ENCODE measurements around the gene ARHGAP8.
A peak's percentile ranks its signal among the peaks of the same experiment; 100 is the strongest.
"Not testable (repeated sequence)": the region's sequence is repeated elsewhere in the genome, so short reads cannot be mapped to it uniquely, and the experiment has no call there.

The ARHGAP8 gene

GRCh38 chr22:44734801-44735517 lies 17.4 kb upstream of the ARHGAP8 start:
- no peak overlapping the region for H3K4me3 ChIP-seq
- TF ChIP-seq, protein P1, sequence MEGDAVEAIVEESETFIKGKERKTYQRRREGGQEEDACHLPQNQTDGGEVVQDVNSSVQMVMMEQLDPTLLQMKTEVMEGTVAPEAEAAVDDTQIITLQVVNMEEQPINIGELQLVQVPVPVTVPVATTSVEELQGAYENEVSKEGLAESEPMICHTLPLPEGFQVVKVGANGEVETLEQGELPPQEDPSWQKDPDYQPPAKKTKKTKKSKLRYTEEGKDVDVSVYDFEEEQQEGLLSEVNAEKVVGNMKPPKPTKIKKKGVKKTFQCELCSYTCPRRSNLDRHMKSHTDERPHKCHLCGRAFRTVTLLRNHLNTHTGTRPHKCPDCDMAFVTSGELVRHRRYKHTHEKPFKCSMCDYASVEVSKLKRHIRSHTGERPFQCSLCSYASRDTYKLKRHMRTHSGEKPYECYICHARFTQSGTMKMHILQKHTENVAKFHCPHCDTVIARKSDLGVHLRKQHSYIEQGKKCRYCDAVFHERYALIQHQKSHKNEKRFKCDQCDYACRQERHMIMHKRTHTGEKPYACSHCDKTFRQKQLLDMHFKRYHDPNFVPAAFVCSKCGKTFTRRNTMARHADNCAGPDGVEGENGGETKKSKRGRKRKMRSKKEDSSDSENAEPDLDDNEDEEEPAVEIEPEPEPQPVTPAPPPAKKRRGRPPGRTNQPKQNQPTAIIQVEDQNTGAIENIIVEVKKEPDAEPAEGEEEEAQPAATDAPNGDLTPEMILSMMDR (IDR thresholded peaks at IDR 0.05), result no peak
- no peak overlapping the region for H3K27ac ChIP-seq
- DNase-seq (ENCODE audit: low spot score), result no peak

DNA sequence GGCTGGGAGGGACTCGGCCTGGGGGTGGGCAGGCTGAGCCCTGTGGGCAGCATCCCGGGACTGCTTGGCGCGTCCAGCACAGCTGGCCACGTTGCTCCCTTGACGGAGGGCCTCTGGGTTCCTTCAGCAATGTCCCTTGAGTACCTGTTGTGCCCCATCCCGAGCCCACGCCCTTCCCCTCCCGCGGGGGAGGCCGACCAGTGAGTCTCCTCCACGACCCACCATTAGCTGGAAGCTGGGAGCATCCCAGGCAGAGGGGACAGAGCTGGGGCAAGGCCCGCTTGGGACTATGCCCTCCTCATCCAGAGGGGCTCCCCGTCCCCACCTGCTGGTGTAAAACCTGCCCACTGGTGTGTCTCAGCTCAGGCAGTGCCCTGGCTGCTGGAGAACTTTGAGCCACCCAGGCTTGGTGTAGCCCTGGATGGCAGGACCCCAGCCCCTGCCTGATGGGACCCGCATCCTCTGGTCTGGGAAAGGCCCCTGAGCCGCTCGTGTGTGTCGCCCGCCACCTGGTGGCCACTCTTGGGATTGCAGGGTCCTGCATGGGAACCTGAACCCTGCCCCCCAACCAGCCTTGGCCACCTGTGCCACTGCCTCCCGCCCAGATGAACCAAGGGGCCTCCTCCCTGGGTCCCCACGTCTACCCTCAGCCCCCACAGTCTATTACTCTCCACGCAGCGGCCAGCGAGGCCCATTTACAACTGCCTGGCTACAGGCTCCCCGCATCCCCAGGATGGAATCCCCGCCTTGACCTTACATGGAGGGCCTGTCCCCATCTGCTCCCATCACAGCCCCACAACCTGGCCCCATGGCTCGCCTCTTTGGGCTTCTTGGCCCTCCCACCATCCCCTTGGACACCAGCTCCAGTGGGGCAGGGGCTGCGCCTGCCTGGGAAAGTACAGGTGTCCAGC lies 16.6 kb upstream of the ARHGAP8 start:
- DNase-seq (ENCODE audit: low spot score), result no peak
- TF ChIP-seq, protein P1 (IDR thresholded peaks at IDR 0.05), result peak; percentile 97
- H3K27ac ChIP-seq, result no peak overlapping the region
- H3K4me3 ChIP-seq, result no peak overlapping the region

- TF ChIP-seq, protein P1 (IDR thresholded peaks at IDR 0.05), result no peak
- Histone ChIP-seq H3K27ac (no peak overlapping the region), H3K4me3 (no peak overlapping the region)
- DNase-seq (ENCODE audit: low spot score), result no peak
These were observed 15.6 kb upstream of the ARHGAP8 start for GRCh38 chr22:44736581-44737405.

GRCh38 chr22:44737406-44738346 lies 14.7 kb upstream of the ARHGAP8 start:
- TF ChIP-seq, protein P1 (IDR thresholded peaks at IDR 0.05), result no peak
- H3K4me3 ChIP-seq, result no peak overlapping the region
- H3K27ac ChIP-seq, result no peak overlapping the region
- no peak for DNase-seq (ENCODE audit: low spot score)

DNA sequence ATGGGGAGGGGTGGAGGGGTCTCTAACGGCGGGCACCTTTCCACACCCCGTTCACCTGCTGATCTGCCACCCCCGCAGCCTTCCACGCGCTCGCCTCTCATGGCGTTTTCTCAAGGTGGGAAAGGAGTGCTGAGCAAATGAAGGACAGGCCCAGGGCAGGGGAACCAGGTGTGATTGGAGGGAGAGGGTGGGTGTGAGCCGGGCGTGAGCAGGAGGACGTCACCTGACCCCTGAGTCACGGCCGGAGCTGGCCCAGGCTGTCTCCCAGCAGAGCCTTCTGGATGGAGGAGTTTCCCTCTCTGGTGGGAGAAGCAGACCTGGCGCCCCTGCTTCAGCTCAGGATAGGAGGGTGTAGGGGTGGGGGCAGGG lies 14.0 kb upstream of the ARHGAP8 start:
- DNase-seq (ENCODE audit: low spot score), result no peak
- TF ChIP-seq, protein P1 (IDR thresholded peaks at IDR 0.05), result no peak
- Histone ChIP-seq H3K4me3 (no peak overlapping the region), H3K27ac (no peak overlapping the region)

- TF ChIP-seq, protein P1 (IDR thresholded peaks at IDR 0.05), result no peak
- DNase-seq (ENCODE audit: low spot score), result no peak
- Histone ChIP-seq H3K4me3 (no peak overlapping the region), H3K27ac (no peak overlapping the region)
These were observed 13.4 kb upstream of the ARHGAP8 start for GRCh38 chr22:44739024-44739423.

- not testable (repeated sequence) for DNase-seq (ENCODE audit: low spot score); H3K4me3 ChIP-seq; H3K27ac ChIP-seq
These were observed 12.7 kb upstream of the ARHGAP8 start for GRCh38 chr22:44739666-44740065.

Measured in coronary artery (tissue), 2 donors.